Lung microvascular endothelial cell (primary cell): ENCODE measurements around the gene RINT1. TPM values are rescaled to one million over a fixed set of nuclear protein-coding genes. Genes with fewer than 3 reads are reported as not detected.
"Not testable (repeated sequence)": the region's sequence is repeated elsewhere in the genome, so short reads cannot be mapped to it uniquely, and the experiment has no call there.

Experiments used
- DNase-seq, 2 donors: peaks; one replicate each; pipeline versions ENCODE4 v3.0.0 to v3.0.0-alpha.2; 2010; ENCODE audit warnings: low read depth in 2 of 2
- total RNA-seq: library from RNA; depleted of rRNA; stranded (reverse); fragments of >200 nt; gene quantifications from 2 replicates; pipeline ENCODE4 v1.2.1, GENCODE V29; 2014

The RINT1 gene
- total RNA-seq, 1 donor from 2014 or later, result 9.3 TPM

GRCh38 chr7:105596866-105597265 is 64.9 kb downstream of the RINT1 start:
- no peak for DNase-seq

- DNase-seq, result not testable (repeated sequence)
Measured at GRCh38 chr7:105599080-105599479, 67.1 kb downstream of the RINT1 start.

GRCh38 chr7:105599551-105599950 is 67.5 kb downstream of the RINT1 start:
- no peak for DNase-seq

GRCh38 chr7:105600720-105601550 is 68.9 kb downstream of the RINT1 start:
- no peak for DNase-seq

GRCh38 chr7:105602325-105603305 is 70.6 kb downstream of the RINT1 start:
- DNase-seq, result no peak

- no peak for DNase-seq
Measured at GRCh38 chr7:105610165-105610930, 78.3 kb downstream of the RINT1 start.

GRCh38 chr7:105611856-105612775 is 80.1 kb downstream of the RINT1 start:
- peak in 1 of 2 donors; percentile 11 for DNase-seq

- no peak for DNase-seq
Measured at GRCh38 chr7:105612806-105613205, 80.8 kb downstream of the RINT1 start.

- no peak for DNase-seq
Measured at GRCh38 chr7:105613611-105614330, 81.8 kb downstream of the RINT1 start.

- DNase-seq, result no peak
Measured at GRCh38 chr7:105614341-105614840, 82.4 kb downstream of the RINT1 start.

Other genes starting within 250 kb of the RINT1 start
- 54.4 and 55.6 TPM in 2 replicates for gene SRPK2, start 143.3 kb upstream of the RINT1 start, total RNA-seq
- 13.9 and 23.0 TPM in 2 replicates for gene PUS7, start 9.9 kb upstream of the RINT1 start, total RNA-seq
- gene EFCAB10, start 49.3 kb downstream of the RINT1 start, total RNA-seq, result not detected in 2 replicates